H1 (cell line): ENCODE results near the gene MPC1. TPM values are rescaled to one million over a fixed set of nuclear protein-coding genes. Genes with fewer than 3 reads are reported as not detected.

Source experiments
- CTCF ChIA-PET: fragments of 300-600 bp; sonication (Branson Sonifier 250); formaldehyde crosslinking; loops from one replicate; lab custom pipeline; 2021; ENCODE audit not compliant: partially characterized antibody; lab: Charles Lee
- POLR2A ChIA-PET: fragments of 300-600 bp; sonication (Branson Sonifier 250); formaldehyde crosslinking; loops from one replicate; lab custom pipeline; 2021; ENCODE audit warnings: inconsistent platforms; ENCODE audit not compliant: partially characterized antibody; lab: Charles Lee
- DNase-seq, 2 experiments: peaks; one replicate each; pipeline versions ENCODE4 v3.0.0 to v3.0.0-alpha.2; 2010 to 2022; ENCODE audit warnings: low spot score in 2 of 2, low read depth in 1 of 2, mixed read lengths in 1 of 2
- FAIRE-seq: peaks from 2 replicates; lab custom pipeline; 2011; peaks lifted over from hg19 to GRCh38; lab: Jason Lieb, UNC
- H2AFZ ChIP-seq: 2 replicates; pipeline ENCODE4 v1.8.1; 2012; ENCODE audit warnings: low read length, inconsistent platforms
- H2AK5ac ChIP-seq: 2 replicates; pipeline ENCODE4 v1.6.1; 2013; ENCODE audit warnings: low read depth, low read length
- H2BK120ac ChIP-seq: replicated peaks from 2 replicates; pipeline ENCODE3; 2013; ENCODE audit warnings: low read depth, low read length, inconsistent platforms
- H2BK12ac ChIP-seq: 2 replicates; pipeline ENCODE4 v1.6.1; 2013; ENCODE audit warnings: low read depth, low read length
- H2BK15ac ChIP-seq: 2 replicates; pipeline ENCODE4 v1.6.1; 2013; ENCODE audit warnings: low read length
- H2BK20ac ChIP-seq: 2 replicates; pipeline ENCODE4 v1.6.1; 2013; ENCODE audit warnings: low read length
- H2BK5ac ChIP-seq: 2 replicates; pipeline ENCODE4 v1.6.1; 2013; ENCODE audit warnings: low read depth, low read length
- H3K14ac ChIP-seq: 2 replicates; pipeline ENCODE4 v1.6.1; 2013; ENCODE audit warnings: inconsistent platforms; ENCODE audit not compliant: insufficient read length
- H3K18ac ChIP-seq: 2 replicates; pipeline ENCODE4 v1.6.1; 2013; ENCODE audit warnings: low read length; ENCODE audit errors: extremely low read depth
- H3K23ac ChIP-seq: 2 replicates; pipeline ENCODE4 v1.6.1; 2013; ENCODE audit warnings: inconsistent platforms; ENCODE audit not compliant: insufficient read length
- H3K23me2 ChIP-seq: 2 replicates; pipeline ENCODE4 v1.6.1; 2013; ENCODE audit warnings: low read depth, low read length
- H3K27ac ChIP-seq: 2 replicates; pipeline ENCODE4 v1.6.1; 2011; ENCODE audit warnings: low read depth, low read length, inconsistent platforms
- H3K27me3 ChIP-seq, 4 experiments: replicated peaks in 1 of 4; 1 replicate in 1 of 4; 2 replicates in 3 of 4; pipeline versions ENCODE4 v1.6.1 to v1.8.1; 2011 to 2013; ENCODE audit warnings: low read length in 3 of 4, mild to moderate bottlenecking in 3 of 4, inconsistent platforms in 2 of 4, mixed read lengths in 2 of 4, moderate library complexity in 1 of 4; ENCODE audit not compliant: control insufficient read depth in 3 of 4, insufficient read depth in 3 of 4; ENCODE audit errors: extremely low read depth in 1 of 4
- H3K36me3 ChIP-seq, 4 experiments: 2 replicates each; pipeline versions ENCODE4 v1.6.1 to v1.8.1; 2011 to 2013; ENCODE audit warnings: mild to moderate bottlenecking in 4 of 4, low read length in 3 of 4, moderate library complexity in 2 of 4, control low read depth in 1 of 4, inconsistent platforms in 1 of 4; ENCODE audit not compliant: insufficient read depth in 4 of 4, control insufficient read depth in 2 of 4
- H3K4ac ChIP-seq: replicated peaks from 2 replicates; pipeline ENCODE3; 2013; ENCODE audit warnings: low read length, low read depth, mixed read lengths, inconsistent platforms; ENCODE audit not compliant: insufficient read length
- H3K4me1 ChIP-seq, 4 experiments: replicated peaks in 1 of 4; 1 replicate in 1 of 4; 2 replicates in 3 of 4; pipeline versions ENCODE4 v1.6.1 to v1.8.1; 2011 to 2013; ENCODE audit warnings: low read length in 3 of 4, inconsistent platforms in 2 of 4, mixed read lengths in 1 of 4; ENCODE audit not compliant: insufficient read depth in 4 of 4, control insufficient read depth in 3 of 4
- H3K4me2 ChIP-seq, 2 experiments: 2 replicates each; pipeline versions ENCODE4 v1.6.1 to v1.8.1; 2011 to 2013; ENCODE audit warnings: low read depth in 2 of 2, low read length in 2 of 2, control low read depth in 1 of 2, inconsistent platforms in 1 of 2, mild to moderate bottlenecking in 1 of 2; ENCODE audit not compliant: insufficient read depth in 1 of 2
- H3K4me3 ChIP-seq, 4 experiments: fragments of 200-600, 300-600 bp in 1 of 4; sonication (generic), shearing (Covaris generic), sonication (Bioruptor Twin) in 1 of 4; 2 replicates each; pipeline versions ENCODE4 v1.5.1 to v1.8.1; 2011 to 2016; ENCODE audit warnings: low read length in 4 of 4, low read depth in 3 of 4, control low read depth in 2 of 4, inconsistent platforms in 2 of 4, mild to moderate bottlenecking in 2 of 4, mixed read lengths in 1 of 4, moderate library complexity in 1 of 4; ENCODE audit not compliant: insufficient read depth in 2 of 4; ENCODE audit errors: extremely low read depth in 1 of 4
- H3K56ac ChIP-seq: replicated peaks from 2 replicates; pipeline ENCODE3; 2013; ENCODE audit warnings: low read depth, mild to moderate bottlenecking, mixed read lengths, low read length, inconsistent platforms; ENCODE audit not compliant: insufficient read length
- H3K79me1 ChIP-seq: 2 replicates; pipeline ENCODE4 v1.6.1; 2013; ENCODE audit warnings: low read depth, low read length, control low read depth
- H3K79me2 ChIP-seq, 2 experiments: 2 replicates each; pipeline versions ENCODE4 v1.6.1 to v1.8.1; 2012 to 2013; ENCODE audit warnings: low read length in 2 of 2, mild to moderate bottlenecking in 2 of 2, inconsistent platforms in 1 of 2; ENCODE audit not compliant: insufficient read depth in 2 of 2, control insufficient read depth in 1 of 2
- H3K9ac ChIP-seq, 4 experiments: replicated peaks in 1 of 4; 1 replicate in 1 of 4; 2 replicates in 3 of 4; pipeline versions ENCODE4 v1.6.1 to v1.8.1; 2011 to 2013; ENCODE audit warnings: low read depth in 3 of 4, low read length in 3 of 4, control low read depth in 2 of 4, mild to moderate bottlenecking in 2 of 4, moderate library complexity in 2 of 4, inconsistent platforms in 1 of 4; ENCODE audit errors: extremely low read depth in 1 of 4
- H3K9me3 ChIP-seq, 2 experiments: 2 replicates each; pipeline versions ENCODE4 v1.6.1 to v1.8.1; 2012 to 2013; ENCODE audit warnings: mild to moderate bottlenecking in 2 of 2, moderate library complexity in 2 of 2, control low read depth in 1 of 2, inconsistent platforms in 1 of 2, low read depth in 1 of 2, low read length in 1 of 2, mixed read lengths in 1 of 2; ENCODE audit not compliant: insufficient read depth in 2 of 2
- H4K20me1 ChIP-seq, 2 experiments: replicated peaks in 1 of 2; 2 replicates each; pipeline versions ENCODE3 to v1.8.1; 2011 to 2013; ENCODE audit warnings: inconsistent platforms in 2 of 2, low read length in 2 of 2, mild to moderate bottlenecking in 1 of 2; ENCODE audit not compliant: insufficient read depth in 2 of 2, control insufficient read depth in 1 of 2
- H4K5ac ChIP-seq: 2 replicates; pipeline ENCODE4 v1.6.1; 2013; ENCODE audit warnings: low read length, low read depth, mixed read lengths, inconsistent platforms; ENCODE audit not compliant: insufficient read length
- H4K8ac ChIP-seq: 2 replicates; pipeline ENCODE4 v1.8.0; 2013; ENCODE audit warnings: mild to moderate bottlenecking, moderate library complexity, low read length, inconsistent platforms; ENCODE audit not compliant: insufficient read depth; ENCODE audit errors: extremely low read depth
- H4K91ac ChIP-seq: replicated peaks from 2 replicates; pipeline ENCODE3; 2013; ENCODE audit warnings: low read length, mixed read lengths, inconsistent platforms; ENCODE audit not compliant: insufficient read length
- HDAC6 ChIP-seq: IDR thresholded peaks from one replicate; pipeline ENCODE4 v1.7.1; 2012; ENCODE audit warnings: low read depth, mild to moderate bottlenecking, inconsistent platforms, low read length, moderate library complexity
- POLR2AphosphoS5 ChIP-seq: IDR thresholded peaks from 2 replicates; pipeline ENCODE4 v1.6.1; 2011; ENCODE audit warnings: low read depth, low read length
- RNF2 ChIP-seq: fragments of 200-900, 300-1000 bp; sonication (generic); IDR thresholded peaks from 2 replicates; pipeline ENCODE4 v1.7.1; 2016; ENCODE audit warnings: borderline replicate concordance, low read depth, mild to moderate bottlenecking, antibody characterized with exemption, low read length; ENCODE audit not compliant: poor library complexity, severe bottlenecking; ENCODE audit errors: missing control alignments
- ZNF274 ChIP-seq: IDR thresholded peaks from 2 replicates; pipeline ENCODE4 v1.7.0; 2012; ENCODE audit warnings: low read length, borderline replicate concordance; ENCODE audit errors: extremely low read depth
- WGBS, 2 experiments: shearing (Covaris generic) in 1 of 2; methylation state at CpG; one replicate each; pipeline versions ENCODE4 v1.1.6 to v1.1.7; 2013 to 2015; ENCODE audit warnings: low lambda C conversion rate in 2 of 2, mixed read lengths in 2 of 2, inconsistent platforms in 1 of 2, low coverage in 1 of 2, missing lambda C conversion rate in 1 of 2; ENCODE audit not compliant: insufficient replicate concordance in 2 of 2, insufficient coverage in 1 of 2, insufficient read length in 1 of 2; ENCODE audit errors: extremely low coverage in 1 of 2, missing lambda C conversion rate in 1 of 2; 5-methylcytosine and 5-hydroxymethylcytosine counted together
- polyA plus RNA-seq, 7 experiments: library from polyadenylated mRNA; depleted of rRNA in 3 of 7; stranded (reverse) in 5 of 7; unstranded in 2 of 7; fragments of >200 nt in 5 of 7; fragments of 200-250 nt in 2 of 7; gene quantifications; 1 replicate in 5 of 7; 2 replicates in 1 of 7; 4 replicates in 1 of 7; pipeline versions ENCODE4 v1.2.1 to v1.2.3, GENCODE V29; 2011 to 2013; ENCODE audit warnings: missing spikeins in 2 of 7, mixed read lengths in 2 of 7
- total RNA-seq: library from RNA; stranded (reverse); fragmentation: NEBNext Ultra II Directional; extraction: Animal tissue kit (Norgen Biotek cat#: 25700); gene quantifications from 2 replicates; pipeline ENCODE4 v1.2.1, GENCODE V29; 2021

Gene MPC1
- total and polyA plus RNA-seq, 2 of the 8 experiments (the other 6 are each of a cell fraction or from before 2014, with no cell fraction given): 10.2 to 12.6 TPM

GRCh38 chr6:166381381-166381732, 1.4 kb downstream of the MPC1 start:
- Histone ChIP-seq H3K4ac (no peak overlapping the region), H2AFZ (peak overlapping the region; percentile 82; the same call in 1 of the 2 replicates), H3K9me3 (no peaks in the 10 kb centered on the region), H3K9ac (no peak overlapping the region), H3K4me1 (peaks cover 0 to 4% (median 1%) of the 10 kb centered on the region in 4 experiments; a peak in 3 of 7 replicates), H2BK5ac (no peak overlapping the region), H4K20me1 (peaks cover 0 to 3% of the 10 kb centered on the region in 2 experiments), H3K27ac (no peak overlapping the region), H3K18ac (no peak overlapping the region), H3K4me3 (peak overlapping the region; percentile 59 to 83 (median 62); a peak in 7 of 8 replicates), H2BK120ac (no peak overlapping the region), H3K14ac (no peak overlapping the region), H2AK5ac (no peak overlapping the region), H3K23ac (no peak overlapping the region), H2BK12ac (no peak overlapping the region), H3K79me1 (no peaks in the 10 kb centered on the region), H3K79me2 (0 out of 4 replicates have a peak, but pooled peaks cover 0 to 4% of the 10 kb centered on the region in 2 experiments), H4K8ac (no peak overlapping the region), H3K4me2 (peak overlapping the region; percentile 78 to 100), H3K56ac (no peak overlapping the region), H2BK20ac (no peak overlapping the region), H4K91ac (no peak overlapping the region), H3K27me3 (no peaks in the 10 kb centered on the region), H3K36me3 (no peaks in the 10 kb centered on the region), H4K5ac (no peak overlapping the region), H2BK15ac (no peak overlapping the region), H3K23me2 (peaks cover 7% of the 10 kb centered on the region)
- FAIRE-seq: no peak
- ChIA-PET CTCF (interaction anchor here (0.6 to 6.4 kb wide), 35 partner anchors 9 to 107 kb away, joined by 3 to 88 read pairs (median 4); partner anchors contain the start of genes PRR18 and SFT2D1), POLR2A (interaction anchor here (0.8 to 1.6 kb wide), 5 partner anchors 16 to 74 kb away, joined by 3 to 6 read pairs (median 5); no protein-coding TSS in a partner anchor)
- DNase-seq: no peak
- 73% methylated on average over 6 of the region's 6 CpGs; no CpG with 5 or more reads in 1 of the 2 experiments for WGBS, 2 experiments
- no peak for TF ChIP-seq RNF2
- TF ChIP-seq HDAC6: no peak
- TF ChIP-seq ZNF274: no peak
- no peak for TF ChIP-seq POLR2AphosphoS5
